Gastroesophageal sphincter (tissue), 4 donors: ENCODE measurements around the gene UBE2J1. TPM values are rescaled to one million over a fixed set of nuclear protein-coding genes. Genes with fewer than 3 reads are reported as not detected.
"Not testable (repeated sequence)": the region's sequence is repeated elsewhere in the genome, so short reads cannot be mapped to it uniquely, and the experiment has no call there.

Experiments used
- ATAC-seq: fragments of 150-250 bp; one replicate; pipeline ENCODE4 v1.9.1; 2016; ENCODE audit warnings: mild to moderate bottlenecking, moderate library complexity
- H3K27ac ChIP-seq, 4 donors: fragments of 200-600 bp; sonication (generic) in 3 of 4; 1 replicate in 3 of 4; 2 replicates in 1 of 4; pipeline ENCODE4 v1.5.1; 2016 to 2019
- H3K27me3 ChIP-seq: fragments of 200-600 bp; sonication (generic); one replicate; pipeline ENCODE4 v1.5.1; 2019
- H3K36me3 ChIP-seq, 2 donors: fragments of 200-600 bp; sonication (generic); one replicate each; pipeline ENCODE4 v1.5.1; 2019; ENCODE audit warnings: control low read depth in 1 of 2
- H3K4me1 ChIP-seq, 3 donors: fragments of 200-600 bp; sonication (generic); 1 replicate in 2 of 3; 2 replicates in 1 of 3; pipeline ENCODE4 v1.5.1; 2016 to 2019; ENCODE audit warnings: control low read depth in 2 of 3
- H3K4me3 ChIP-seq, 2 donors: fragments of 200-600 bp; sonication (generic); one replicate each; pipeline ENCODE4 v1.5.1; 2019; ENCODE audit warnings: mild to moderate bottlenecking in 1 of 2, moderate library complexity in 1 of 2
- H3K9me3 ChIP-seq, 3 donors: fragments of 200-600 bp; sonication (generic); one replicate each; pipeline ENCODE4 v1.5.1; 2017 to 2019; ENCODE audit warnings: control low read depth in 2 of 3
- EP300 ChIP-seq: sonication (generic); formaldehyde crosslinking; IDR thresholded peaks from one replicate; pipeline ENCODE4 v1.6.1; 2017; ENCODE audit warnings: antibody characterized with exemption, mild to moderate bottlenecking
- POLR2A ChIP-seq, 2 donors: fragments of 450-650 bp; IDR thresholded peaks; one replicate each; pipeline ENCODE4 v1.6.1; 2017; ENCODE audit warnings: antibody characterized with exemption in 2 of 2, mild to moderate bottlenecking in 2 of 2, moderate library complexity in 1 of 2
- POLR2AphosphoS5 ChIP-seq: sonication (generic); formaldehyde crosslinking; IDR thresholded peaks from one replicate; pipeline ENCODE4 v1.6.1; 2017; ENCODE audit warnings: antibody characterized with exemption
- WGBS, 2 donors: methylation state at CpG; one replicate each; pipeline ENCODE4 v1.1.5; 2018; ENCODE audit warnings: low coverage in 1 of 2; 5-methylcytosine and 5-hydroxymethylcytosine counted together
- total RNA-seq, 4 donors: library from RNA; depleted of rRNA; stranded (reverse); fragments of >200 nt; gene quantifications; one replicate each; pipeline ENCODE4 v1.1.0, GENCODE V29; 2016
- TF ChIP-seq, protein P1 (sequence below), 4 experiments: fragments of 200-600 bp in 2 of 4; fragments of 450-650 bp in 2 of 4; sonication (generic) in 1 of 4; IDR thresholded peaks; one replicate each; pipeline ENCODE4 v1.5.1; 2017 to 2019; ENCODE audit warnings: antibody characterized with exemption in 4 of 4, mild to moderate bottlenecking in 2 of 4, moderate library complexity in 2 of 4

Gene UBE2J1
- total RNA-seq, 4 donors from 2014 or later: 32.7 to 42.9 (median 36.9) TPM

DNA sequence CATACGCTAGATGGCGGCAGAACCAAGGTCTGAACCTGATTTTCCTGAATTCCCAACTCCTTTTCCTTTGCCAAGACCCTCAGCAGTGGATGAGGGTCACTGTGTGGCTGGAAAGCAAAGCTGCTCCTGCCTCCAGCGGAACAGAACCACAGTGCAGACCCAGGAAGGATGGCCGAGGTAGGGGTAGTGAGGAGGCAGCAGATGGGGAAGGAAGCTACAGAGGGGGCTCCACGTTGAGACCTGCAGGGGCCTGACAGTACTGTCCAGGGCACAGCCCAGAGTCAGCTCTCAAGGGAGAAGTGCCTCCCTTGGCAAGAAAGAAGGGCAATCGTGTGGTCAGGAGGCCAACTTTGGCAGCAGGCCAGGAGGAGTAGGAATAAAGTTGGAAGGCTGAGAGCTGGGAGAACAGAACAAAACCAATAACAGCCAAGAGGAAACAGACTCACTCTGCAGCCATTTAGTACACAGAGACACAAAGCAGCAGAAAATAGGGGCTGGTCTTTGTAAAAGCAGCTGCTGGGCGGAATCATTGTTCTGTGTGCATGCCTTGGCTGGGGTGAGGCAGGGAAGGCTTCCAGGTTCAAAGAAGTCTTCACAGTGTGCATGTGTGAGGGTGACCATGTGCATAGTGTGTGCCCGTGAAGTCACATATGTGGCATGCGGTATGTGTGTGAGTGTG is 40.5 kb downstream of the UBE2J1 start:
- TF ChIP-seq, protein P1, sequence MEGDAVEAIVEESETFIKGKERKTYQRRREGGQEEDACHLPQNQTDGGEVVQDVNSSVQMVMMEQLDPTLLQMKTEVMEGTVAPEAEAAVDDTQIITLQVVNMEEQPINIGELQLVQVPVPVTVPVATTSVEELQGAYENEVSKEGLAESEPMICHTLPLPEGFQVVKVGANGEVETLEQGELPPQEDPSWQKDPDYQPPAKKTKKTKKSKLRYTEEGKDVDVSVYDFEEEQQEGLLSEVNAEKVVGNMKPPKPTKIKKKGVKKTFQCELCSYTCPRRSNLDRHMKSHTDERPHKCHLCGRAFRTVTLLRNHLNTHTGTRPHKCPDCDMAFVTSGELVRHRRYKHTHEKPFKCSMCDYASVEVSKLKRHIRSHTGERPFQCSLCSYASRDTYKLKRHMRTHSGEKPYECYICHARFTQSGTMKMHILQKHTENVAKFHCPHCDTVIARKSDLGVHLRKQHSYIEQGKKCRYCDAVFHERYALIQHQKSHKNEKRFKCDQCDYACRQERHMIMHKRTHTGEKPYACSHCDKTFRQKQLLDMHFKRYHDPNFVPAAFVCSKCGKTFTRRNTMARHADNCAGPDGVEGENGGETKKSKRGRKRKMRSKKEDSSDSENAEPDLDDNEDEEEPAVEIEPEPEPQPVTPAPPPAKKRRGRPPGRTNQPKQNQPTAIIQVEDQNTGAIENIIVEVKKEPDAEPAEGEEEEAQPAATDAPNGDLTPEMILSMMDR (IDR thresholded peaks at IDR 0.05): peak in 3 of 4 experiments; percentile 27 to 57 (median 37)
- TF ChIP-seq POLR2AphosphoS5: peak; percentile 24
- no peak for TF ChIP-seq EP300
- TF ChIP-seq POLR2A (IDR thresholded peaks at IDR 0.05): no peak
- Histone ChIP-seq H3K4me3 (peak overlapping the region in 1 of 2 donors; percentile 4), H3K36me3 (peaks cover 0 to 10% of the 10 kb centered on the region in 2 donors), H3K9me3 (no peaks in the 10 kb centered on the region), H3K27me3 (no peaks in the 10 kb centered on the region), H3K4me1 (peaks cover 5 to 24% (median 22%) of the 10 kb centered on the region in 3 donors), H3K27ac (peak overlapping the region in 3 of 4 donors; percentile 53 to 62 (median 53))
- WGBS, 2 donors: 18 to 45% methylated on average over 4 to 5 of the region's 9 CpGs
- peak; percentile 64 for ATAC-seq

DNA sequence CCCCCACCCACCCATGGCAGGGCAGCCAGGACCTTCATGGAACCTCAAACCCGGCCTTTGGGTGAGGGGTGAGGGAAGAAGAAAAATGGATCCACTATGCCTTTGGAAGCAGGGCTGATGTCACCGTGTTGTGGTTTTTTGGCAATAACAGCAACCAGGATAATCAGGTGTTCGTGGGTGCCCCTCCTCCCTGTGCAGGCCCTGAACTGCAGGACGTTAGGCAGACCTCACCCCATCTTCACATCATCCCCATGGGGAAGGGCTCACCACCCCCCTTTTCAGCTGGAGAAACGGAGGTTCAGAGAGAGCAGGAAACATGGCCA is 41.0 kb downstream of the UBE2J1 start:
- 20% methylated on average over 1 of the region's 5 CpGs; no CpG with 5 or more reads in 1 of the 2 donors for WGBS, 2 donors

DNA sequence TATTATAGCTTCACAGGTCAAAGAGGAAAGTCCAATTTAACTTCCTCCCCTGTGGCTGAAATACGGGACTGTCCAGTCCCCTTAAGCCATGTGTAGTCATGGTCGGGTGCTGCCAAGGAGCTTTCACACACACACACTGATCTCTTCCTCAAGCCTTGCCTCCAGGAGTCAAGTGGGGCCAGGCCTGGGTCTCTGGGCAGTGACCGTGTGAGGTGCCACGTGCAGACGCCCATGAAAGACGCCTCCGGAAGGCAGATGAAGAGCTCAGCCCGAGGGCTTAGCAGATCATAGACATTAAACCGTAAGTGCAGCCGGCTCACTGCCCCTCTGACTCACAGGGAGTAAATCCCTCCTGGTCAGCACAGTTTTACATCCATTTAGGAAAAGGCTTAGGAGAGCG is 41.6 kb downstream of the UBE2J1 start:
- TF ChIP-seq, protein P1 (IDR thresholded peaks at IDR 0.05): no peak
- TF ChIP-seq POLR2A (IDR thresholded peaks at IDR 0.05): no peak
- no peak for TF ChIP-seq POLR2AphosphoS5
- no peak for TF ChIP-seq EP300
- Histone ChIP-seq H3K4me1 (peaks cover 5 to 24% (median 22%) of the 10 kb centered on the region in 3 donors), H3K4me3 (no peak overlapping the region), H3K27ac (no peak overlapping the region), H3K36me3 (peaks cover 0 to 10% of the 10 kb centered on the region in 2 donors), H3K9me3 (no peaks in the 10 kb centered on the region), H3K27me3 (no peaks in the 10 kb centered on the region)
- WGBS, 2 donors: 61 to 89% methylated on average over 3 of the region's 11 CpGs
- ATAC-seq: no peak

More for the DNA sequence above, 41.0 kb downstream of the UBE2J1 start:
- H3K4me3 ChIP-seq: no peak overlapping the region
- no peak for ATAC-seq
- H3K36me3 ChIP-seq: peaks cover 0 to 10% of the 10 kb centered on the region in 2 donors
- no peaks in the 10 kb centered on the region for H3K27me3 ChIP-seq
- H3K9me3 ChIP-seq: no peaks in the 10 kb centered on the region
- peak overlapping the region in 3 of 4 donors; percentile 53 to 62 (median 53) for H3K27ac ChIP-seq
- H3K4me1 ChIP-seq: peaks cover 5 to 24% (median 22%) of the 10 kb centered on the region in 3 donors
- TF ChIP-seq EP300 (no peak), POLR2A (IDR thresholded peaks at IDR 0.05) (no peak), POLR2AphosphoS5 (no peak)
- TF ChIP-seq, protein P1 (IDR thresholded peaks at IDR 0.05): no peak

DNA sequence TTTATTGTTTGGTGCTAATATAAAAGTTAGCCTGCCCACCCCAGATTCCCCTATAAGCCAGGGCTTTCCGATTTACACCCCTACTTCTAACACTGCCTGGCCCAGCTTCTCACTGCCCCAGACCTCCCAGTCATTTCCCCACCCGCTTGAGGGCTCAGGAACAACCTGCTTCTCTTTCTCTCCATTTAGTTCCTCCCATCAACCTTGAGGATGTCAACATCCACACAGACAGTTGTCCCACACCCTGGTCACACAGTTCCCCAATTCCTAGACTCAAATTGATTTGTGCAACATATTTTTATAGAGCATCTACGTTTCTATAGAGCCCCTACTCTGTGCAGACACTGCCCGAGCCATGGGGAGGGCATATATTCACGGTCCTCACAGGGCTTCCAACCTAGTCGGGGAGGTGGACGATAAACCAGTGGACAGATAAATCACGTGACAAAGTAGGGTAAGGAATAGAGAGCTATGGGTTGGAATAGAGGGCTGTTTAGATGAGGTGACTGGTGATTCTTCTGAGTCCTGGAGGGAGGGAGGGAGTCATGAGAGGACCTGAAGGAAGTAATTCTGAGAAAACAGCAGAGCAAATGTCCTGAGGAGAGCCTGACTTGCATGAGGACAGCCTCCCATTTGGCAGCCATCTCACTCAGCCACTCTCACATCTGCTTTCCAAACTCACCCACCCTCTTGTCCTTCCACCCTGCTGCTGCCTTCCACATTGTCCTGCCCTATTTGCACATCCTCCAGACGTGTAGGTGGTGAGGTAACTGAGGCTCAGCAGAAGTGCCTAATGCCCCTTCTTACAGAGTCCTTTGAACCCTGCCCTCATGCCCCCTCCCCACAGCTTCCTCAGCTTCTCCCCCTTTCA is 43.8 kb downstream of the UBE2J1 start:
- Histone ChIP-seq H3K27me3 (no peaks in the 10 kb centered on the region), H3K27ac (no peak overlapping the region), H3K4me3 (no peak overlapping the region), H3K9me3 (no peaks in the 10 kb centered on the region), H3K4me1 (peaks cover 5 to 24% (median 22%) of the 10 kb centered on the region in 3 donors), H3K36me3 (no peaks in the 10 kb centered on the region)
- no peak for ATAC-seq
- WGBS, 2 donors: 74 to 79% methylated on average over 5 to 9 of the region's 9 CpGs
- TF ChIP-seq, protein P1 (IDR thresholded peaks at IDR 0.05): no peak
- no peak for TF ChIP-seq EP300
- no peak for TF ChIP-seq POLR2AphosphoS5
- no peak for TF ChIP-seq POLR2A (IDR thresholded peaks at IDR 0.05)

DNA sequence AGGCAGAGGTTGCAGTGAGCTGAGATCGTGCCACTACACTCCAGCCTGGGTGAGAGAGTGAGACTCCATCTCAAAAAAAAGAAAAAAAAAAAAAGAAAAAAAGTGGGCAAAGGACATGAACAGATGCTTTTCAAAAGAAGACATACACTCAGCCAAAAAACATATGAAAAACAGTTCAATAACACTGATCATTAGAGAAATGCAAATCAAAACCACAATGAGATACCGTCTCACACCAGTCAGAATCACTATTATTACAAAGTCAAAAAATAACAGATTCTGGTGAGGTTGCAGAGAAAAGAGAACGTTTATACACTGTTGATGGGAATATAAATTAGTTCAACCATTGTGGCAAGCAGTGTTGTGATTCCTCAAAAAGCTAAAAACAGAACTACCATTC is 48.0 kb downstream of the UBE2J1 start:
- WGBS, 2 donors: 94 to 100% methylated on average over 1 to 3 of the region's 3 CpGs

More for the DNA sequence above, 48.0 kb downstream of the UBE2J1 start:
- H3K9me3 ChIP-seq, H3K4me1 ChIP-seq, H3K4me3 ChIP-seq, H3K27ac ChIP-seq, H3K27me3 ChIP-seq, H3K36me3 ChIP-seq, ATAC-seq: not testable (repeated sequence)
